Central memory CD8-positive, alpha-beta T cell (primary cell): ENCODE measurements around the gene ZNF267.
"Not testable (repeated sequence)": the region's sequence is repeated elsewhere in the genome, so short reads cannot be mapped to it uniquely, and the experiment has no call there.

Experiments used
- ATAC-seq: fragments of 150-1000 bp; cut with Tn5 transposase; replicated peaks from 2 replicates; pipeline ENCODE4 v1.10.0; 2022; ENCODE audit warnings: mild to moderate bottlenecking, moderate FRiP score, moderate number of reproducible peaks; ENCODE audit not compliant: poor library complexity, severe bottlenecking; ENCODE audit errors: extremely low read depth
- DNase-seq, 2 donors: peaks; one replicate each; pipeline ENCODE4 v3.0.0; 2021; ENCODE audit warnings: low spot score in 2 of 2
- H3K27ac Mint-ChIP-seq: one replicate; pipeline ENCODE4 v1.8.0; 2022; ENCODE audit warnings: low read depth, mild to moderate bottlenecking, moderate library complexity, mixed read lengths
- H3K27me3 Mint-ChIP-seq: one replicate; pipeline ENCODE4 v1.8.0; 2022; ENCODE audit warnings: mixed read lengths
- H3K36me3 Mint-ChIP-seq: one replicate; pipeline ENCODE4 v1.8.0; 2022; ENCODE audit warnings: mild to moderate bottlenecking, moderate library complexity, mixed read lengths; ENCODE audit not compliant: insufficient read depth
- H3K4me1 Mint-ChIP-seq: one replicate; pipeline ENCODE4 v1.8.0; 2022; ENCODE audit warnings: mixed read lengths
- H3K4me3 Mint-ChIP-seq: one replicate; pipeline ENCODE4 v1.8.0; 2022; ENCODE audit warnings: mild to moderate bottlenecking, moderate library complexity, mixed read lengths
- H3K9me3 Mint-ChIP-seq: one replicate; pipeline ENCODE4 v1.8.0; 2022; ENCODE audit warnings: mixed read lengths

Gene ZNF267

DNA sequence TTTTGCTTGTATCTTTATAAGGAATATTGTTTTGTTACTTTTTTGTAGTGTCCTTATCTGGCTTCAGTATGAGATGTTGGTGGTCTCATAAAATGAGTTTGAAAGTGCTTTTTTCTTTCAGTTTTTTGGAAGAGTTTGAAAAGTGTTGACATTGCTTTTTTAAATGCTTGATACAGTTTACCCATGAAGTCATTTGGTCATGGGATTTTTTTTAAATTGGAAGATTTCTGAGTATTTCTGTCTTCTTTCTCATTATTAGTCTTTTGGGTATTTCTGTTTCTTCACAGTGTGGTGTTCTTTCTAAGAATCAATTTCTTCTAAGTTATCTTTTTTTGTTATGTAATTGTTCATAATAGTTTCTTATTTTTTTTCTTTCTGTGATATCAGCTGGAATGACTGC is 15.1 kb downstream of the ZNF267 start:
- Mint-ChIP-seq H3K27me3 (no peaks in the 10 kb centered on the region), H3K36me3 (peaks cover 58% of the 10 kb centered on the region), H3K4me3 (no peak overlapping the region), H3K9me3 (no peaks in the 10 kb centered on the region), H3K27ac (peak overlapping the region; percentile 89), H3K4me1 (peaks cover 57% of the 10 kb centered on the region)
- no peak for ATAC-seq
- no peak for DNase-seq

DNA sequence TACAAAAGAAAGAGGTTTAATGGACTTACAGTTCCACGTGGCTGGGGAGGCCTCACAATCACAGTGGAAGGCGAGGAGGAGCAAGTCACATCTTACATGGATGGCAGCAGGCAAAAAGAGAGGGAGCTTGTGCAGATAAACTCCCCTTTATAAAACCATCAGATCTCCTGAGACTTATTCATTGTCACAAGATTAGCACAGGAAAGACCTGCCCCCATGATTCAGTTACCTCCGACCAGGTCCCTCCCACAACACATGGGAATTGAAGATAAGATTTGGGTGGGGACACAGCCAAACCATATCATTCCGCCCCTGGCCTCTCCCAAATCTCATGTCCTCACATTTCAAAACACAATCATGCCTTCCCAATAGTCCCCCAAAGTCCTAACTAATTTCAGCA is 18.5 kb downstream of the ZNF267 start:
- not testable (repeated sequence) for H3K27me3 Mint-ChIP-seq, H3K4me3 Mint-ChIP-seq, DNase-seq, ATAC-seq, H3K9me3 Mint-ChIP-seq
- peaks cover 62% of the 10 kb centered on the region for H3K36me3 Mint-ChIP-seq
- H3K4me1 Mint-ChIP-seq, result peaks cover 58% of the 10 kb centered on the region
- peak overlapping the region; percentile 29 for H3K27ac Mint-ChIP-seq

DNA sequence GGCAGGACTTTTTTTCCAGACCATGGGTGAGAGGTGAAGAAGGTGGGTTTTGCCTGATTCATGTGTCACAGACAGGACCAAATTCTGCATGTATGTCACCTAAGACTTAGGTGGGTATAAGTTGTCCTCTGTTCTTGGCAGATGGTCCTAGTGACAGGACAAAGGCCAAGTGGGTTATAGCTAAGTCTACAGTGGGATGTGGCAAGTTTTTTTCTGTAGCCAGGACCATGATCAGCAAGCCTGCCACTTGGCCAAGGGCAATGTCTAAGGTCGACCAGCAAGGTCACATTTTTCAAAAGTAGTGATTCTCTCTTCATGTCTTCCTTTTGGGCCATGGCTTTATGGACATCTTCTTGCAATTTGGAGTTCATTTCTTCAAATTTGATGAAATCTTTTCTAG is 20.2 kb downstream of the ZNF267 start:
- Mint-ChIP-seq H3K36me3 (peaks cover 55% of the 10 kb centered on the region), H3K4me3 (no peak overlapping the region), H3K4me1 (peaks cover 54% of the 10 kb centered on the region), H3K27me3 (no peaks in the 10 kb centered on the region), H3K9me3 (no peaks in the 10 kb centered on the region), H3K27ac (peak overlapping the region; percentile 29)
- ATAC-seq (no peak), DNase-seq (no peak)

DNA sequence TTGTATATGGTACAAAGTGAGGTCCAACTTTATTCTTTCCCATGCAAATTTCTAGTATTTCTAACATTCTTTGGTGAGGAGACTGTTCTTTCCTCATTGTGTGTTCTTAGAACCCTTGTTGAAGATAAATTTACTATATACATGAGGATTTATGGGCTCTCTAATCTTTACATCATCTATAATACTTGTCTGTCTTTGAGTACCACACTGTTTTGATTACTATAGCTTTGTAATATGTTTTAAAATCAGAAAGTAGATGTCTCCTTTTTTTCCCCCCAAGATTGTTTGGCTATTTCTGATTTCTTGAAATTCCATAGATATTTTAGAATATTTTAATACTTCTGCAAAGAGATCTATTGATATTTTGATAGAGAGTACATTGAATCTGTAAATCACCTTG is 23.7 kb downstream of the ZNF267 start:
- no peak for ATAC-seq
- H3K9me3 Mint-ChIP-seq, result no peaks in the 10 kb centered on the region
- H3K36me3 Mint-ChIP-seq, result peaks cover 35% of the 10 kb centered on the region
- H3K27me3 Mint-ChIP-seq, result no peaks in the 10 kb centered on the region
- no peak for DNase-seq
- no peak overlapping the region for H3K4me3 Mint-ChIP-seq
- no peak overlapping the region for H3K27ac Mint-ChIP-seq
- H3K4me1 Mint-ChIP-seq, result peaks cover 45% of the 10 kb centered on the region

DNA sequence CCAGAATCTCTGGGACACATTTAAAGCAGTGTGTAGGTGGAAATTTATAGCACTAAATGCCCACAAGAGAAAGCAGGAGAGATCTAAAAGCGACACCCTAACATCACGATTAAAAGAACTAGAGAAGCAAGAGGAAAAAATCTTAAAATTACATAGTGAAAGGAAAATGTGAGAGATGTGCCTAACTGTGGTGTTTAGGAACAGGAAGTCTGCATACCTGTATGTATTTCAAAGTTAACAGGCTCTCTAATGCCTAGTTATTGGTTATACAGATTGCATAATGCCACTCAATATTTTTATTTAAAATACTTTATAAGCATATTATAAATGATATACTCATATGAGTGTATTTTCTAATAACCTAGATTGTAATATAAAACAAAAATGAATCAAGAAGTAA is 25.9 kb downstream of the ZNF267 start:
- Mint-ChIP-seq H3K27ac (peak overlapping the region; percentile 80), H3K4me1 (peaks cover 39% of the 10 kb centered on the region), H3K9me3 (peaks cover 12% of the 10 kb centered on the region), H3K4me3 (no peak overlapping the region), H3K36me3 (peaks cover 31% of the 10 kb centered on the region), H3K27me3 (no peaks in the 10 kb centered on the region)
- DNase-seq (no peak), ATAC-seq (no peak)

DNA sequence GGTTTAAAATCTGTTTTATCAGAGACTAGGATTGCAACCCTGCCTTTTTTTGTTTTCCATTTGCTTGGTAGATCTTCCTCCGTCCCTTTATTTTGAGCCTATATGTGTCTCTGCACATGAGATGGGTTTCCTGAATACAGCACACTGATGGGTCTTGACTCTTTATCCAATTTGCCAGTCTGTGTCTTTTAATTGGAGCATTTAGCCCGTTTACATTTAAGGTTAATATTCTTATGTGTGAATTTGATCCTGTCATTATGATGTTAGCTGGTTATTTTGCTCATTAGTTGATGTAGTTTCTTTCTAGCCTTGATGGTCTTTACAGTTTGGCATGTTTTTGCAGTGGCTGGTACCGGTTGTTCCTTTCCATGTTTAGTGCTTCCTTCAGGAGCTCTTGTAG is 31.0 kb downstream of the ZNF267 start:
- DNase-seq, H3K4me3 Mint-ChIP-seq, ATAC-seq, H3K27me3 Mint-ChIP-seq: not testable (repeated sequence)
- H3K4me1 Mint-ChIP-seq, result peaks cover 34% of the 10 kb centered on the region
- peak overlapping the region; percentile 76 for H3K27ac Mint-ChIP-seq
- H3K9me3 Mint-ChIP-seq, result peaks cover 32% of the 10 kb centered on the region
- H3K36me3 Mint-ChIP-seq, result peaks cover 14% of the 10 kb centered on the region

DNA sequence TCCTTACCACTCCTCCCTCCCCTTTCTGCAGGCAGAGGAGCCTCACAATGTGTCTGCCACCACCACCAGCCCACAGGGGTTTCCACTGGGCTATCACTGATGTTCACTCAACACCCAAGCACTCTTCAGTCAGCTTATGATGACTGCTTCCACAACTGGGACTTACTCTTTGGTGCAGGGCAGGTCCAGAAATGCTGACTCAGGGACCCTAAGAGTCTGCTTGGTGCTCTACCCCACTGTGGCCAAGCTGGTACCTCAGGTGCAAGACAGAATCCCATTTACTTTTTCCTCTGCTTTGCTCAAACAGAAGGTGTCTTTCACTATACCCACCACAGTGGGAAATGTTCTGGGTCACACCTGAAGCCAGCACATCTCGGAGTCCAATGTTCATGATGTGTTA is 40.1 kb downstream of the ZNF267 start:
- H3K4me3 Mint-ChIP-seq, result no peak overlapping the region
- peaks cover 39% of the 10 kb centered on the region for H3K36me3 Mint-ChIP-seq
- no peak for ATAC-seq
- DNase-seq, result no peak
- H3K27ac Mint-ChIP-seq, result no peak overlapping the region
- peaks cover 2% of the 10 kb centered on the region for H3K4me1 Mint-ChIP-seq
- peaks cover 44% of the 10 kb centered on the region for H3K9me3 Mint-ChIP-seq
- no peaks in the 10 kb centered on the region for H3K27me3 Mint-ChIP-seq

DNA sequence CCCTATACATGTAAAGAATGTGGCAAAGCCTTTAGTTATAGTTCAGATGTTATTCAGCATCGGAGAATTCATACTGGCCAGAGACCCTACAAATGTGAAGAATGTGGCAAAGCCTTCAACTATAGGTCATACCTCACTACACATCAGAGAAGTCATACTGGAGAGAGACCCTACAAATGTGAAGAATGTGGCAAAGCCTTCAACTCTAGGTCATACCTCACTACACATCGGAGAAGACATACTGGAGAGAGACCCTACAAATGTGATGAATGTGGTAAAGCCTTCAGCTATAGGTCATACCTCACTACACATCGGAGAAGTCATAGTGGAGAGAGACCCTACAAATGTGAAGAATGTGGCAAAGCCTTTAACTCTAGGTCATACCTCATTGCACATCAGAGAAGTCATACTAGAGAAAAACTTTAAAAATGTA is 42.5 kb downstream of the ZNF267 start:
- no peak for ATAC-seq
- no peaks in the 10 kb centered on the region for H3K4me1 Mint-ChIP-seq
- H3K36me3 Mint-ChIP-seq, result peaks cover 34% of the 10 kb centered on the region
- no peaks in the 10 kb centered on the region for H3K27me3 Mint-ChIP-seq
- peak overlapping the region; percentile 72 for H3K27ac Mint-ChIP-seq
- no peak for DNase-seq
- H3K9me3 Mint-ChIP-seq, result peaks cover 42% of the 10 kb centered on the region
- no peak overlapping the region for H3K4me3 Mint-ChIP-seq

DNA sequence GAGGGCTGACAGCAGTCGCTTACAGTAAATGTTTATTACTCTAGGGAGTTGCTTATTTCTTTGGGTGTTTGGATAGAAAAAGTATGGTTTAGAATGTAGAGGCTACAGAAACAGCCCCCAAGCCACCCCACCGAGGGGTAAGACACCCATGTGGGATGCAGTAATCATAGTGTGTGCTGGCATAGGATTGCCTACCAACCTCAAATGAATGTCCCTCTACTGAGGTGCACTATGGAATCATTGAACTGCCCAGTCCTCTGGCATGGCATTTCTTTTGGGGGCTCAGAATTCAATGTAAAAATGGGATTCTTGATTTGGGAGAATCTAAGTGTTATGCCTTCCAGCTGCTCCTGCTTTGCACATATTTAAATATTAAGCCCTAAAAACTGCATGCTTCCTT is 46.8 kb downstream of the ZNF267 start:
- no peak for DNase-seq
- H3K27ac Mint-ChIP-seq, result no peak overlapping the region
- ATAC-seq, result no peak
- peaks cover 10% of the 10 kb centered on the region for H3K36me3 Mint-ChIP-seq
- H3K4me1 Mint-ChIP-seq, result no peaks in the 10 kb centered on the region
- no peaks in the 10 kb centered on the region for H3K27me3 Mint-ChIP-seq
- peaks cover 20% of the 10 kb centered on the region for H3K9me3 Mint-ChIP-seq
- no peak overlapping the region for H3K4me3 Mint-ChIP-seq

DNA sequence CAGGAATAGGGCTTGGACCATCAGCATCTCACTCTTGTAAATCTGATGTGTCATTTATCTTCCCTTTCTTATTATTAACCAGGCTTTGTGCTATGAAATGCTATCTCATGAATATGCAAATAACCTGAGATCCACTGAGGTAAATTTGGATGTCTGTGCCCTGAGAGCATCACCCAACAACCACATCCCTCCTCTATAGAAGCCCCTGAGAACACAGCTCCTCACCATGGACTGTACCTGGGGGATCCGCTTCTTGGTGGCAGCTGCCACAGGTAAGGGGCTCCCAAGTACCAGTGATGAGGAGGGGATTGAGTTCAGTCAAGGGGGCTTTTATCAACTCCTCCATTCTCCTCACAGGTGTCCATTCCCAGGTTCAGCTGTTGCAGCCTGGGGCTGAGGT is 78.2 kb downstream of the ZNF267 start:
- H3K4me3 Mint-ChIP-seq, H3K9me3 Mint-ChIP-seq: not testable (repeated sequence)
- ATAC-seq, result peak; percentile 69

DNA sequence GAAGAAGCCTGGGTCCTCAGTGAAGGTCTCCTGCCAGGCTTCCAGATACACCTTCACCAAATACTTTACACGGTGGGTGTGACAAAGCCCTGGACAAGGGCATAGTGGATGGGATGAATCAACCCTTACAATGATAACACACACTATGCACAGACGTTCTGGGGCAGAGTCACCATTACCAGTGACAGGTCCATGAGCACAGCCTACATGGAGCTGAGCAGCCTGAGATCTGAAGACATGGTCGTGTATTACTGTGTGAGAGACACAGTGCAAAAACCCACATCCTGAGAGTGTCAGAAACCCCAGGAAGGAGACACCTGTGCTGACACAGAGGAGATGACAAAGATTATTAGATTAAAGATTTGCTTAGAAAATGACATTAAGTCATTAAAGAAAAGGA is 78.6 kb downstream of the ZNF267 start:
- not testable (repeated sequence) for H3K27me3 Mint-ChIP-seq, H3K36me3 Mint-ChIP-seq, H3K27ac Mint-ChIP-seq, H3K9me3 Mint-ChIP-seq, H3K4me3 Mint-ChIP-seq, H3K4me1 Mint-ChIP-seq
- peak in 1 of 2 donors; percentile 38 for DNase-seq
- ATAC-seq, result peak; percentile 95

More for the DNA sequence above, 78.2 kb downstream of the ZNF267 start:
- not testable (repeated sequence) for H3K27ac Mint-ChIP-seq, H3K36me3 Mint-ChIP-seq, DNase-seq, H3K4me1 Mint-ChIP-seq, H3K27me3 Mint-ChIP-seq

DNA sequence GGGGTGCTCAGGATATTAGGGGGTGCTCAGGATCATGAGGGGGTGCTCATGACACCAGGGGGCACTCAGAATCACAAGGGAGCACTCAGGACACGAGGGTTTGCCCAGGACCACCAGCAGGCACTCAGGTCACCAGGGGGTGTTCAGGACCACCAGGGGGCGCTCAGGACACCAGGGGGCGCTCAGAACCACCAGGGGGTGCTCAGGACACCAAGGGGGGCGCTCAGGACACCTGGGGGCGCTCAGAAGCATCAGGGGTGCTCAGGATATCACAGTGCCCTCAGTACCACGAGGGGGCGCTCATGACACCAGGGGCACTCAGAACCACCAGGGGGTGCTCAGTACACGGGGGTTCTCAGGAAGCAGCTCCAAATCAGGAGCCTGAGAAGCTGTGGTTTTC is 82.6 kb downstream of the ZNF267 start:
- not testable (repeated sequence) for H3K4me1 Mint-ChIP-seq, H3K4me3 Mint-ChIP-seq, H3K27me3 Mint-ChIP-seq, ATAC-seq, H3K9me3 Mint-ChIP-seq, H3K27ac Mint-ChIP-seq, H3K36me3 Mint-ChIP-seq
- peak in 1 of 2 donors; percentile 16 for DNase-seq

DNA sequence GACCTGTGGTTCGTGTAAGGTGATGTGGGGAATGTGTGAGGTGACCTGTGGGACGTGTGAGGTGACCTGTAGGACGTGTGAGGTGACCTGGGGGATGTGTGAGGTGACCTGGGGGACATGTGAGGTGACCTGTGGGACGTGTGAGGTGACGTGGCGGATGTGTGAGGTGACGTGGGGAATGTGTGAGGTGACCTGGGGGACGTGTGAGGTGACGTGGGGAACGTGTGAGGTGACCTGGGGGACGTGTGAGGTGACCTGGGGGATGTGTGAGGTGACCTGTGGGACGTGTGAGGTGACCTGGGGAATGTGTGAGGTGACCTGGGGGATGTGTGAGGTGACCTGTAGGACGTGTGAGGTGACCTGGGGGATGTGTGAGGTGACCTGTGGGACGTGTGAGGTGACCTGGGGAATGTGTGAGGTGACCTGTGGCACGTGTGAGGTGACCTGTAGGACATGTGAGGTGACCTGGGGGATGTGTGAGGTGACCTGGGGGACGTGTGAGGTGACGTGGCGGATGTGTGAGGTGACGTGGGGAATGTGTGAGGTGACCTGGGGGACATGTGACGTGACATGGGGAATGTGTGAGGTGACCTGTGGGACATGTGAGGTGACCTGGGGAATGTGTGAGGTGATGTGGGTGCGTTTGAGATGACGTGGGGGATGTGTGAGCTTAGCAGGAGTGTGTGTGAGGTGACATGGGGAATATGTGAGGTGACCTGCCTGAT is 86.7 kb downstream of the ZNF267 start:
- Mint-ChIP-seq H3K4me3 (peak overlapping the region; percentile 14), H3K27ac (peak overlapping the region; percentile 82)
- not testable (repeated sequence) for H3K36me3 Mint-ChIP-seq, H3K4me1 Mint-ChIP-seq, H3K27me3 Mint-ChIP-seq, H3K9me3 Mint-ChIP-seq
- DNase-seq (peak in 1 of 2 donors; percentile 59), ATAC-seq (peak; percentile 35)
